KMS-11 (cell line): ENCODE measurements around the gene TANGO2.

Experiments
- H2AFZ ChIP-seq: fragments of 200-600 bp; sonication (generic); 2 replicates; pipeline ENCODE4 v1.6.1; 2016; ENCODE audit warnings: antibody characterized with exemption, mixed run types, low read depth
- H3K27ac ChIP-seq: fragments of 200-600 bp; sonication (generic); 2 replicates; pipeline ENCODE4 v1.6.1; 2016; ENCODE audit warnings: mild to moderate bottlenecking, mixed run types
- H3K27me3 ChIP-seq: fragments of 200-600 bp; sonication (generic); 2 replicates; pipeline ENCODE4 v1.6.1; 2017; ENCODE audit warnings: mild to moderate bottlenecking, low read depth, mixed run types, moderate library complexity; ENCODE audit not compliant: insufficient read depth
- H3K36me3 ChIP-seq: fragments of 200-600 bp; sonication (generic); 2 replicates; pipeline ENCODE4 v1.6.1; 2017; ENCODE audit warnings: mild to moderate bottlenecking, mixed run types; ENCODE audit not compliant: insufficient read depth
- H3K4me1 ChIP-seq: fragments of 200-600 bp; sonication (generic); 2 replicates; pipeline ENCODE4 v1.6.1; 2016; ENCODE audit warnings: mild to moderate bottlenecking, low read depth, mixed run types; ENCODE audit not compliant: poor library complexity, severe bottlenecking
- H3K4me2 ChIP-seq: fragments of 200-600 bp; sonication (generic); 2 replicates; pipeline ENCODE4 v1.7.0; 2016; ENCODE audit warnings: mild to moderate bottlenecking, mixed run types
- H3K4me3 ChIP-seq: fragments of 200-600 bp; sonication (generic); IDR thresholded peaks from 2 replicates; pipeline ENCODE4 v1.6.1; 2017; ENCODE audit warnings: low read depth, low read length, mixed read lengths; ENCODE audit not compliant: insufficient read depth
- H3K79me2 ChIP-seq: fragments of 200-600 bp; sonication (generic); 2 replicates; pipeline ENCODE4 v1.6.1; 2016; ENCODE audit warnings: low read depth, mixed run types; ENCODE audit not compliant: insufficient read depth
- H3K9ac ChIP-seq: fragments of 200-600 bp; sonication (generic); 2 replicates; pipeline ENCODE4 v1.6.1; 2016; ENCODE audit warnings: mild to moderate bottlenecking, mixed run types
- H4K20me1 ChIP-seq: fragments of 200-600 bp; sonication (generic); 2 replicates; pipeline ENCODE4 v1.6.1; 2016; ENCODE audit warnings: mild to moderate bottlenecking, mixed run types; ENCODE audit not compliant: insufficient read depth
- TF ChIP-seq, protein P1 (sequence below): fragments of 200-600 bp; sonication (generic); conservative IDR thresholded peaks from 2 replicates; pipeline ENCODE4 v1.6.1; 2017; ENCODE audit warnings: low read depth, mild to moderate bottlenecking, antibody characterized with exemption, low read length, moderate library complexity, mixed read lengths

The TANGO2 gene

DNA sequence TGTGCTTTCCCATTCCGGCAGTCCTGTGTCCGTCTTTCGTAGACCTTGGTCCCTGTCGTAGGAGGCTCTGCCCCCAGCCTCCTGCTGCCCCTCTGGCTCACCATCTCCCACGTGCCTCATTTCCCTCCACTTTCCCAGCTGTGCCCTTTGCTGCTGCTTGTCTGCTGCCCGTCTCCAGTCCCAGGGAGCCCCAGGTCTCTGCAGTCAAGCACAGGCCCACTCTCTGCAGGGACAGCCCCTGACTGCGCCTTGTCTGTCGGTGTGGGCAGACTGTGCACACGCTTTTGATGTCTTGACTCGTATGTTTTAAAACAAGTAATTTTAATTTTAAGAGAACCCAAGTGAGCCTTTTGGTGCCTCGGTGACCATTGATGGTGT, 71.6 kb downstream of the TANGO2 start:
- no peaks in the 10 kb centered on the region for H3K4me1 ChIP-seq
- H2AFZ ChIP-seq, result no peak overlapping the region
- peaks cover 11% of the 10 kb centered on the region; the same call in 1 of the 2 replicates for H3K36me3 ChIP-seq
- no peaks in the 10 kb centered on the region for H4K20me1 ChIP-seq
- no peak overlapping the region for H3K9ac ChIP-seq
- TF ChIP-seq, protein P1, sequence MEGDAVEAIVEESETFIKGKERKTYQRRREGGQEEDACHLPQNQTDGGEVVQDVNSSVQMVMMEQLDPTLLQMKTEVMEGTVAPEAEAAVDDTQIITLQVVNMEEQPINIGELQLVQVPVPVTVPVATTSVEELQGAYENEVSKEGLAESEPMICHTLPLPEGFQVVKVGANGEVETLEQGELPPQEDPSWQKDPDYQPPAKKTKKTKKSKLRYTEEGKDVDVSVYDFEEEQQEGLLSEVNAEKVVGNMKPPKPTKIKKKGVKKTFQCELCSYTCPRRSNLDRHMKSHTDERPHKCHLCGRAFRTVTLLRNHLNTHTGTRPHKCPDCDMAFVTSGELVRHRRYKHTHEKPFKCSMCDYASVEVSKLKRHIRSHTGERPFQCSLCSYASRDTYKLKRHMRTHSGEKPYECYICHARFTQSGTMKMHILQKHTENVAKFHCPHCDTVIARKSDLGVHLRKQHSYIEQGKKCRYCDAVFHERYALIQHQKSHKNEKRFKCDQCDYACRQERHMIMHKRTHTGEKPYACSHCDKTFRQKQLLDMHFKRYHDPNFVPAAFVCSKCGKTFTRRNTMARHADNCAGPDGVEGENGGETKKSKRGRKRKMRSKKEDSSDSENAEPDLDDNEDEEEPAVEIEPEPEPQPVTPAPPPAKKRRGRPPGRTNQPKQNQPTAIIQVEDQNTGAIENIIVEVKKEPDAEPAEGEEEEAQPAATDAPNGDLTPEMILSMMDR, result no peak
- no peaks in the 10 kb centered on the region for H3K27me3 ChIP-seq
- no peak overlapping the region for H3K4me2 ChIP-seq
- no peak overlapping the region for H3K27ac ChIP-seq
- H3K79me2 ChIP-seq, result no peaks in the 10 kb centered on the region
- no peak overlapping the region for H3K4me3 ChIP-seq

DNA sequence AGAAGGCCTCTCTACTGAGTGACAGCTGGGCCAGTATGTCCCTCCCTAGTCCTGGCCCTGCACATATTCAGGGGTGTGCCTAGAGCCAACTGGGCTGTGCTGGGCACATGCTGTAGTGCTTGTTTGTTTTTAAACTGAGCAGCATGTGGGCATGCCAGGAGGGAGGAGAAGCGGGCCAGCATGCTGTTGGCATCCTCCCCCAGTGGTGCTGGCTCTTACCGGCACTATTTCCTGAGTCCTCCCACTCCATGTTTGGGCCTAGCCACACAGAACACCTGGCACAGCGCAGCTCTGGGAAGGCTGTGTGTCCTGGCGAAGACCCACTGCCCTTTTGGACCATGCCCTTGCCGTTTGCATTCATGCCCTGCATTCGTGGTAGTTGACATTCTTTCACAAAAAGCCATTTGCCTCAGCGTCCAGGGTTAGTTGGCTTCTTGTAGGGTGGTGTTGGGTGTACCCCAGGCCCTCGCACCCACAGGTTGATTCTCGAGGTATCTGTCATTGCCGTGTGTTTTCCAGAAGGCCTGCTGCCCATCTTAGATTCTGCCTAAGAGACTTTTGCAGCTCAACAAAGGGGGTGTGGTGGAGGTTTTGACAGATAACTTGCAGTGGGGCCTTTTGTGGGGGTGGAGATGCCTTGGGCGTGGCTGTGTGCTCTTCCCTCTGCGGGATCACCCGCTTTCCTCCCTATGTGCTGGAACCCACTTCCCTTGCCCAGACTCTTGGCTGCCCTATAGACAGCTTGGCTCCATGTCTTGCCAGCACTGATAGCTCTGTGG, 72.7 kb downstream of the TANGO2 start:
- H4K20me1 ChIP-seq, result no peaks in the 10 kb centered on the region
- H3K9ac ChIP-seq, result no peak overlapping the region
- H2AFZ ChIP-seq, result no peak overlapping the region
- H3K27ac ChIP-seq, result no peak overlapping the region
- no peak overlapping the region for H3K4me3 ChIP-seq
- no peaks in the 10 kb centered on the region for H3K27me3 ChIP-seq
- H3K36me3 ChIP-seq, result peaks cover 17% of the 10 kb centered on the region; the same call in 1 of the 2 replicates
- no peak overlapping the region for H3K4me2 ChIP-seq
- TF ChIP-seq, protein P1, result no peak
- no peaks in the 10 kb centered on the region for H3K4me1 ChIP-seq
- no peaks in the 10 kb centered on the region for H3K79me2 ChIP-seq

DNA sequence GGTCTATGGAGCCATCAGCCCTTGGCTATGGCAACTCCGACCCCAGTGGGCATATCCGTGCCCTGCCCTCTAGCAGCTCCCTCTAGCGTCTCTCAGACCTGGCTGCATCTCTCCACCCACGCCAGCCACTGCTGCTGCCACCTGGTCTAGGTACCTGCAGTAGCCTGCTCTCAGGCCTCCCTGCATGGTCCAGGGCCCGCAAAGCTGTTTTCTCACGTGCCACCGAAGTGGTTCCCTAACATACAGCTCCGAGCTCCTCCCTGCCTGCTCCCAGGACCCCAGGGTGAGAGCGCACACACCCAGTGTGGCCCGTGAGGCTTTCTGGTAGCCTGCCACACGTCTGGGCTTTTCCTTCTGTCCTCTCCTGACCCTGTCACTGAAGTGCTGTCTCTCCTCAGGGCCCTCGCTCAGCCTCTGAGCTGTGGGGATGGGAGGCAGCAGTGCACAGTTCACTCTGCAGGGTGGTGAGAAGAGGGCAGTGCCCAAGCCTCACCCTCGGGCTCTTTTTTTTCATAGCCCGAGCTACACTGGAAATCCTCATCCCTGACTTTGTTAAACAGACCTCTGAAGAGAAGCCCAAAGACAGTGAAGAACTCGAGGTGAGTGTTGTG, 73.4 kb downstream of the TANGO2 start:
- Histone ChIP-seq H4K20me1 (no peaks in the 10 kb centered on the region), H3K4me1 (no peaks in the 10 kb centered on the region)

DNA sequence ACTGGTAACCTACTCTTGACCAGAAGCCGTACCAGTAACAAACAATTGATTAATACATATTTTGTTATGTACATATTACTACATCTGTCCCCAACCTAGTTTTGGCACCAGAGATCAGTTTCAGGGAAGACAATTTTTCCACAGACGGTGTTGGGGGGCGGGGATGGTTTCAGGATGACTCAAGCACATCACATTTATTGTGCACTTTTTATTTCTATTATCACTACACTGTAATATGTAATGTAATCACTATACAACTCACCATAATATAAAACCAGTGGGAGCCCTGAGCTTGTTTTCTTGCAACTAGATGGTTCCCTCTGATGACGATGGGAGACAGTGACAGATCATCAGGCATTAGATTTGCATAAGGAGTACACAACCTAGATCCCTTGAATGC, 74.6 kb downstream of the TANGO2 start:
- Histone ChIP-seq H3K4me1 (no peaks in the 10 kb centered on the region), H4K20me1 (no peaks in the 10 kb centered on the region), H3K9ac (no peak overlapping the region), H3K36me3 (peaks cover 13% of the 10 kb centered on the region; the same call in 1 of the 2 replicates), H3K27ac (no peak overlapping the region), H3K4me3 (no peak overlapping the region), H3K4me2 (no peak overlapping the region), H3K79me2 (no peaks in the 10 kb centered on the region), H3K27me3 (no peaks in the 10 kb centered on the region), H2AFZ (no peak overlapping the region)
- TF ChIP-seq, protein P1, result no peak

More for the DNA sequence above, 73.4 kb downstream of the TANGO2 start:
- TF ChIP-seq, protein P1, result no peak
- peaks cover 17% of the 10 kb centered on the region; the same call in 1 of the 2 replicates for H3K36me3 ChIP-seq
- no peaks in the 10 kb centered on the region for H3K79me2 ChIP-seq
- no peak overlapping the region for H3K27ac ChIP-seq
- no peak overlapping the region for H3K9ac ChIP-seq
- H3K4me3 ChIP-seq, result no peak overlapping the region
- H2AFZ ChIP-seq, result no peak overlapping the region
- no peaks in the 10 kb centered on the region for H3K27me3 ChIP-seq
- no peak overlapping the region for H3K4me2 ChIP-seq
